HG03025 (cell line): ENCODE measurements around the gene HNF1A.
"Not testable (repeated sequence)": the region's sequence is repeated elsewhere in the genome, so short reads cannot be mapped to it uniquely, and the experiment has no call there.

Experiments used
- ATAC-seq: cut with Tn5 transposase; IDR thresholded peaks from one replicate; pipeline ENCODE4 v1.9.1; 2021; ENCODE audit warnings: mild to moderate bottlenecking, moderate library complexity; ENCODE audit not compliant: unreplicated experiment, low FRiP score

Gene HNF1A

GRCh38 chr12:121038861-121039668 lies 60.7 kb downstream of the HNF1A start, which contains the start of gene OASL:
OASL (minus strand) TSS chr12:121039246; CDS start chr12:121038971, 275 bp downstream.
- ATAC-seq = no peak

- no peak for ATAC-seq
These were observed 64.7 kb downstream of the HNF1A start for GRCh38 chr12:121043067-121043466.

DNA sequence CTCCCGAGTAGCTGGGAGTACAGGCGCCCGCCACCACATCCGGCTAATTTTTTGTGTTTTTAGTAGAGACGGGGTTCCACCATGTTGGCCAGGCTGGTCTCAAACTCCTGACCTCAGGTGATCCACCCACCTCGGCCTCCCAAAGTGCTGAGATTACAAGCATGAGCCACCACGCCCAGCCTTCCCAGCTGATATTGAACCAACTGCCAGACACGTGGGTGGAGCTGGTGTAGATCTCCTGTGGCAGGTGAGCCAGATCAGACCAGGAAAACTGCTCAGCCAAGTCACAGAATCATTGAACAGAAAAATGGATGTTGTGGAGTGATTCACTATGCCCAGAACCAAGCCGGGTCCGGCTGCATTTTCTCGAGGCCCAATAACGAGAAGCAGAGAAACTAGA lies 69.1 kb downstream of the HNF1A start:
- not testable (repeated sequence) for ATAC-seq

- no peak for ATAC-seq
These were observed 70.1 kb downstream of the HNF1A start for GRCh38 chr12:121048442-121048841.

- no peak for ATAC-seq
These were observed 72.4 kb downstream of the HNF1A start for GRCh38 chr12:121050725-121051124.
